K562 (cell line): ENCODE measurements around the gene HMBS. TPM values are rescaled to one million over a fixed set of nuclear protein-coding genes. Genes with fewer than 3 reads are reported as not detected.

Experiments used
- ATAC-seq: fragments of 200-7000 bp; cut with Tn5 transposase; 3 replicates; pipeline ENCODE4 v1.9.1; 2020; ENCODE audit warnings: moderate library complexity
- BruUV-seq: library from RNA; stranded (reverse); fragments of 400-500 nt; replicated peaks from 2 replicates; lab custom pipeline; 2021; lab: Mats Ljungman, UMichigan
- CTCF ChIA-PET: fragments of 300-600 bp; formaldehyde crosslinking; extraction: SDS; loops from one replicate; lab custom pipeline; 2021; ENCODE audit warnings: low intra/inter-chr PET ratio; lab: Yijun Ruan, JAX
- POLR2A ChIA-PET: fragments of 300-600, 350-650 bp; sonication (Branson Sonifier 250); formaldehyde crosslinking; extraction: SDS; loops from one replicate; lab custom pipeline; 2021; ENCODE audit warnings: antibody characterized with exemption, inconsistent platforms; lab: Yijun Ruan, JAX
- DNase-seq, 4 experiments: peaks; one replicate each; pipeline versions ENCODE4 v3.0.0 to v3.0.0-alpha.2; 2011 to 2018; ENCODE audit warnings: low spot score in 3 of 4, mixed read lengths in 3 of 4; ENCODE audit errors: extremely low read depth in 1 of 4
- FAIRE-seq: peaks from 2 replicates; lab custom pipeline; 2011; peaks lifted over from hg19 to GRCh38; lab: Jason Lieb, UNC
- H2AFZ ChIP-seq: 2 replicates; pipeline ENCODE4 v1.6.0; 2011; ENCODE audit warnings: low read depth, low read length, control low read depth, inconsistent platforms
- H3K27ac ChIP-seq: fragments of 200-600 bp; 3 replicates; pipeline ENCODE4 v1.8.0; 2011; ENCODE audit warnings: low read depth, mild to moderate bottlenecking, control low read depth, inconsistent platforms, low read length, moderate library complexity, mixed read lengths; ENCODE audit errors: extremely low read depth
- H3K27me3 ChIP-seq, 2 experiments: fragments of 300-600 bp in 1 of 2; 2 replicates in 1 of 2; 3 replicates in 1 of 2; pipeline versions ENCODE4 v1.6.0 to v1.8.0; 2011; ENCODE audit warnings: inconsistent platforms in 2 of 2, low read length in 2 of 2, mild to moderate bottlenecking in 1 of 2, mixed read lengths in 1 of 2, moderate library complexity in 1 of 2; ENCODE audit not compliant: control insufficient read depth in 2 of 2, insufficient read depth in 2 of 2
- H3K36me3 ChIP-seq: fragments of 300-600 bp; 3 replicates; pipeline ENCODE4 v1.8.0; 2011; ENCODE audit warnings: mild to moderate bottlenecking, low read length, inconsistent platforms; ENCODE audit not compliant: control insufficient read depth, insufficient read depth
- H3K4me1 ChIP-seq, 2 experiments: fragments of 200-600 bp in 1 of 2; replicated peaks in 1 of 2; 2 replicates in 1 of 2; 3 replicates in 1 of 2; pipeline versions ENCODE4 v1.5.1 to v1.8.0; 2011; ENCODE audit warnings: inconsistent platforms in 2 of 2, low read length in 2 of 2, mild to moderate bottlenecking in 1 of 2, mixed read lengths in 1 of 2, moderate library complexity in 1 of 2; ENCODE audit not compliant: control insufficient read depth in 2 of 2, insufficient read depth in 2 of 2
- H3K4me2 ChIP-seq: 2 replicates; pipeline ENCODE4 v1.6.1; 2011; ENCODE audit warnings: low read length, control low read depth, inconsistent platforms, mixed read lengths; ENCODE audit not compliant: insufficient read depth
- H3K4me3 ChIP-seq: fragments of 200-600 bp; sonication (generic), shearing (Covaris generic); 2 replicates; pipeline ENCODE4 v1.5.1; 2016; ENCODE audit warnings: control low read depth, inconsistent platforms
- H3K79me2 ChIP-seq: fragments of 200-600 bp; 3 replicates; pipeline ENCODE4 v1.8.0; 2011; ENCODE audit warnings: low read length, inconsistent platforms; ENCODE audit not compliant: control insufficient read depth, insufficient read depth
- H3K9ac ChIP-seq, 2 experiments: 2 replicates each; pipeline versions ENCODE4 v1.6.0 to v1.6.1; 2011; ENCODE audit warnings: low read depth in 2 of 2, low read length in 2 of 2, control low read depth in 1 of 2, inconsistent platforms in 1 of 2, mild to moderate bottlenecking in 1 of 2, mixed read lengths in 1 of 2; ENCODE audit not compliant: insufficient read depth in 1 of 2
- H3K9me1 ChIP-seq: one replicate; pipeline ENCODE4 v1.6.0; 2011; ENCODE audit warnings: inconsistent platforms, mild to moderate bottlenecking, low read length, moderate library complexity; ENCODE audit not compliant: control insufficient read depth, insufficient read depth
- H3K9me3 ChIP-seq: replicated peaks from 2 replicates; pipeline ENCODE4 v1.5.1; 2011; ENCODE audit warnings: low read depth, low read length, inconsistent platforms; ENCODE audit not compliant: control insufficient read depth, insufficient read depth
- H4K20me1 ChIP-seq: replicated peaks from 2 replicates; pipeline ENCODE4 v1.6.1; 2011; ENCODE audit warnings: low read length, inconsistent platforms, mixed read lengths; ENCODE audit not compliant: control insufficient read depth, insufficient read depth
- ARID1B ChIP-seq: fragments of 450-650 bp; IDR thresholded peaks from 2 replicates; pipeline ENCODE4 v1.6.1; 2016; ENCODE audit warnings: antibody characterized with exemption, mild to moderate bottlenecking, inconsistent platforms
- CBFA2T2 ChIP-seq: fragments of 450-650 bp; conservative IDR thresholded peaks from 2 replicates; pipeline ENCODE4 v1.6.1; 2017; ENCODE audit warnings: mild to moderate bottlenecking
- GTF2E2 ChIP-seq: fragments of 200-800 bp; sonication (Bioruptor generic); IDR thresholded peaks from 2 replicates; pipeline ENCODE4 v1.6.1; 2016; ENCODE audit warnings: missing genetic modification characterization, missing compliant biosample characterization
- MAFG ChIP-seq: fragments of 450-650 bp; conservative IDR thresholded peaks from 2 replicates; pipeline ENCODE4 v1.6.1; 2016; ENCODE audit warnings: missing genetic modification characterization, missing compliant biosample characterization
- MBD2 ChIP-seq: sonication (generic); IDR thresholded peaks from 2 replicates; pipeline ENCODE4 v1.6.1; 2016; ENCODE audit warnings: low read depth, borderline replicate concordance
- NBN ChIP-seq: fragments of 450-650 bp; IDR thresholded peaks from 2 replicates; pipeline ENCODE4 v1.6.1; 2016; ENCODE audit warnings: low read depth, mild to moderate bottlenecking
- NFATC3 ChIP-seq: fragments of 450-650 bp; IDR thresholded peaks from 2 replicates; pipeline ENCODE4 v1.6.1; 2017; ENCODE audit warnings: mild to moderate bottlenecking
- NFRKB ChIP-seq: fragments of 450-650 bp; IDR thresholded peaks from 2 replicates; pipeline ENCODE4 v1.6.1; 2016; ENCODE audit warnings: low read depth
- SMARCA4 ChIP-seq: fragments of 450-650 bp; IDR thresholded peaks from 2 replicates; pipeline ENCODE4 v1.6.1; 2016
- STAT5A ChIP-seq: IDR thresholded peaks from 2 replicates; pipeline ENCODE4 v1.6.1; 2012; ENCODE audit warnings: low read length, inconsistent platforms, borderline replicate concordance
- TBP ChIP-seq: optimal IDR thresholded peaks from 2 replicates; pipeline ENCODE3; 2011; ENCODE audit warnings: low read depth, low read length, improper control_type of control experiment
- WGBS: fragments of 100-300 bp; shearing (Covaris generic); methylation state at CpG from one replicate; pipeline ENCODE4 v1.1.6; 2016; ENCODE audit warnings: low coverage, mixed read lengths; ENCODE audit not compliant: insufficient coverage; ENCODE audit errors: missing lambda C conversion rate; 5-methylcytosine and 5-hydroxymethylcytosine counted together
- in situ Hi-C: fragments of 300-500 bp; cut with MboI; formaldehyde crosslinking; loops from 4 replicates; pipeline ENCODE4 v1.15.0; 2018; ENCODE audit warnings: inconsistent platforms, mixed read lengths
- intact Hi-C: fragments of 100-400 bp; cut with micrococcal nuclease; formaldehyde crosslinking; loops from 2 replicates; pipeline ENCODE4 v1.14.2; 2022
- polyA plus RNA-seq, 8 experiments: library from polyadenylated mRNA; depleted of rRNA in 4 of 8; stranded (reverse) in 5 of 8; unstranded in 3 of 8; fragments of >200 nt; fragmentation: Nextera tagmentation in 2 of 8; fragmentation: Illumina TruSeq in 1 of 8; extraction: Ambion mirVana in 2 of 8; extraction: Trizol in 1 of 8; gene quantifications; 2 replicates each; pipeline versions ENCODE4 v1.2.1 to v1.2.3, GENCODE V29; 2011 to 2014; ENCODE audit warnings: inconsistent platforms in 1 of 8, missing spikeins in 1 of 8
- total RNA-seq, 7 experiments: library from RNA; depleted of rRNA in 6 of 7; stranded (reverse); fragments of >200 nt in 6 of 7; fragmentation: Illumina TruSeq in 2 of 7; extraction: Trizol in 2 of 7; gene quantifications; 2 replicates each; pipeline versions ENCODE4 v1.2.1 to v1.2.3, GENCODE V29; 2011 to 2021; ENCODE audit warnings: low replicate concordance in 1 of 7
- TF ChIP-seq, protein P1 (sequence below): IDR thresholded peaks from 2 replicates; pipeline ENCODE4 v1.6.1; 2016; ENCODE audit warnings: missing genetic modification characterization, missing compliant biosample characterization
- TF ChIP-seq, protein P2 (sequence below): fragments of 250-450 bp; sonication (Bioruptor Pico); IDR thresholded peaks from 2 replicates; pipeline ENCODE4 v1.4.0; 2020
- TF ChIP-seq, protein P3 (sequence below): fragments of 450-650 bp; IDR thresholded peaks from 2 replicates; pipeline ENCODE4 v1.6.1; 2016; ENCODE audit warnings: borderline replicate concordance

The HMBS gene
- total and polyA plus RNA-seq, 9 of the 15 experiments (the other 6 are each of a cell fraction or from before 2014, with no cell fraction given): 56.9 to 385 (median 286) TPM

DNA sequence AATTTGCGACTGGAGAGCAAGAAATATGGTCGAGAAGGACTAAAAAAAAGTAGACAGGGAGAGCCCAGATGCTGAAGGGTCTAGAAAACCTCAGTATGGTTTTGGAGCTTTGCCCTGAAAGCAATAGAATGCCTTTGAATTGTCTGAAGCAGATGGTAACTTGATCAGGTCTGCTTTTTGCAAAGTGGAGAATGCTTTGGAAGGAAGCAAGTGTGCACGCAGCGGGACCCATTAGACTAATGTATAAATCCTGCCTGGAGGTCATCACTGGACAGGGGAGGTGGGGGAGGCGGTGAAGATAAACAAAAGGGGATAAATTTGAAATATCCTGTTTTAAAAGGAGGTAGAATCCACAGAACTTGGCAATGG, 35.9 kb downstream of the HMBS start:
- peak; percentile 0 for TF ChIP-seq TBP
- 0 out of 2 replicates have a peak, but pooled peaks have one; percentile 21 for TF ChIP-seq SMARCA4
- peak; percentile 44; the same call in 1 of the 2 replicates for TF ChIP-seq ARID1B
- no peak for TF ChIP-seq GTF2E2
- TF ChIP-seq, protein P1, sequence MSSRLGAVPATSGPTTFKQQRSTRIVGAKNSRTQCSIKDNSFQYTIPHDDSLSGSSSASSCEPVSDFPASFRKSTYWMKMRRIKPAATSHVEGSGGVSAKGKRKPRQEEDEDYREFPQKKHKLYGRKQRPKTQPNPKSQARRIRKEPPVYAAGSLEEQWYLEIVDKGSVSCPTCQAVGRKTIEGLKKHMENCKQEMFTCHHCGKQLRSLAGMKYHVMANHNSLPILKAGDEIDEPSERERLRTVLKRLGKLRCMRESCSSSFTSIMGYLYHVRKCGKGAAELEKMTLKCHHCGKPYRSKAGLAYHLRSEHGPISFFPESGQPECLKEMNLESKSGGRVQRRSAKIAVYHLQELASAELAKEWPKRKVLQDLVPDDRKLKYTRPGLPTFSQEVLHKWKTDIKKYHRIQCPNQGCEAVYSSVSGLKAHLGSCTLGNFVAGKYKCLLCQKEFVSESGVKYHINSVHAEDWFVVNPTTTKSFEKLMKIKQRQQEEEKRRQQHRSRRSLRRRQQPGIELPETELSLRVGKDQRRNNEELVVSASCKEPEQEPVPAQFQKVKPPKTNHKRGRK (tag): 0 out of 2 replicates have a peak, but pooled peaks have one; percentile 11
- no peak for TF ChIP-seq CBFA2T2
- no peak for TF ChIP-seq MAFG (tag)
- TF ChIP-seq, protein P2, sequence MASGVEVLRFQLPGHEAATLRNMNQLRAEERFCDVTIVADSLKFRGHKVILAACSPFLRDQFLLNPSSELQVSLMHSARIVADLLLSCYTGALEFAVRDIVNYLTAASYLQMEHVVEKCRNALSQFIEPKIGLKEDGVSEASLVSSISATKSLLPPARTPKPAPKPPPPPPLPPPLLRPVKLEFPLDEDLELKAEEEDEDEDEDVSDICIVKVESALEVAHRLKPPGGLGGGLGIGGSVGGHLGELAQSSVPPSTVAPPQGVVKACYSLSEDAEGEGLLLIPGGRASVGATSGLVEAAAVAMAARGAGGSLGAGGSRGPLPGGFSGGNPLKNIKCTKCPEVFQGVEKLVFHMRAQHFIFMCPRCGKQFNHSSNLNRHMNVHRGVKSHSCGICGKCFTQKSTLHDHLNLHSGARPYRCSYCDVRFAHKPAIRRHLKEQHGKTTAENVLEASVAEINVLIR (CRISPR knock-in tag): no peak
- peak; percentile 58; the same call in 1 of the 2 replicates for TF ChIP-seq NFRKB
- TF ChIP-seq, protein P3, sequence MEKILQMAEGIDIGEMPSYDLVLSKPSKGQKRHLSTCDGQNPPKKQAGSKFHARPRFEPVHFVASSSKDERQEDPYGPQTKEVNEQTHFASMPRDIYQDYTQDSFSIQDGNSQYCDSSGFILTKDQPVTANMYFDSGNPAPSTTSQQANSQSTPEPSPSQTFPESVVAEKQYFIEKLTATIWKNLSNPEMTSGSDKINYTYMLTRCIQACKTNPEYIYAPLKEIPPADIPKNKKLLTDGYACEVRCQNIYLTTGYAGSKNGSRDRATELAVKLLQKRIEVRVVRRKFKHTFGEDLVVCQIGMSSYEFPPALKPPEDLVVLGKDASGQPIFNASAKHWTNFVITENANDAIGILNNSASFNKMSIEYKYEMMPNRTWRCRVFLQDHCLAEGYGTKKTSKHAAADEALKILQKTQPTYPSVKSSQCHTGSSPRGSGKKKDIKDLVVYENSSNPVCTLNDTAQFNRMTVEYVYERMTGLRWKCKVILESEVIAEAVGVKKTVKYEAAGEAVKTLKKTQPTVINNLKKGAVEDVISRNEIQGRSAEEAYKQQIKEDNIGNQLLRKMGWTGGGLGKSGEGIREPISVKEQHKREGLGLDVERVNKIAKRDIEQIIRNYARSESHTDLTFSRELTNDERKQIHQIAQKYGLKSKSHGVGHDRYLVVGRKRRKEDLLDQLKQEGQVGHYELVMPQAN: 0 out of 2 replicates have a peak, but pooled peaks have one; percentile 69
- 0 out of 2 replicates have a peak, but pooled peaks have one; percentile 33 for TF ChIP-seq STAT5A
- TF ChIP-seq MBD2: no peak
- peak; percentile 34; the same call in 1 of the 2 replicates for TF ChIP-seq NBN
- TF ChIP-seq NFATC3: 0 out of 2 replicates have a peak, but pooled peaks have one; percentile 7
- 8% methylated on average over 5 of the region's 5 CpGs for WGBS
- H3K27me3 ChIP-seq: no peaks in the 10 kb centered on the region
- peak overlapping the region; percentile 76 for H3K4me2 ChIP-seq
- no peaks in the 10 kb centered on the region for H3K9me1 ChIP-seq
- TSS peak; percentile 93 for BruUV-seq
- H3K79me2 ChIP-seq: peaks cover 24% of the 10 kb centered on the region
- H3K36me3 ChIP-seq: peaks cover 44% of the 10 kb centered on the region
- peak overlapping the region; percentile 88 for H2AFZ ChIP-seq
- FAIRE-seq (no peak), ATAC-seq (peak; percentile 20), DNase-seq (peak in 1 of 4 experiments; percentile 50)
- POLR2A ChIA-PET: interaction anchor here (1.0 to 1.1 kb wide), 4 partner anchors 12 to 86 kb away, joined by 3 to 6 read pairs (median 3); no protein-coding TSS in a partner anchor
- intact Hi-C loops: loop anchor here (2.0 kb wide), 1 partner anchor 18 kb away; no protein-coding TSS in a partner anchor
- H3K4me1 ChIP-seq: peaks cover 16 to 21% of the 10 kb centered on the region in 2 experiments
- CTCF ChIA-PET: no interaction called here
- peak overlapping the region; percentile 65 to 86; a peak in 3 of 4 replicates for H3K9ac ChIP-seq
- peak overlapping the region; percentile 68 for H3K27ac ChIP-seq
- peak overlapping the region; percentile 29 for H3K4me3 ChIP-seq
- in situ Hi-C loops: no loop called here
- H4K20me1 ChIP-seq: no peaks in the 10 kb centered on the region
- H3K9me3 ChIP-seq: no peaks in the 10 kb centered on the region
